Motor neuron (in vitro differentiated cells): ENCODE results near the gene FRRS1. TPM values are rescaled to one million over a fixed set of nuclear protein-coding genes. Genes with fewer than 3 reads are reported as not detected.
A peak's percentile ranks its signal among the peaks of the same experiment; 100 is the strongest.

ENCODE experiments used
- ATAC-seq, 8 experiments: fragments of 200-7000 bp; cut with Tn5 transposase; replicated peaks in 6 of 8; 2 replicates each; pipeline ENCODE4 v1.8.0; 2021; ENCODE audit warnings: mild to moderate bottlenecking in 8 of 8, moderate library complexity in 8 of 8
- H3K27ac ChIP-seq, 2 donors: fragments of 250-450 bp; sonication (Bioruptor Pico); 2 replicates each; pipeline ENCODE4 v1.9.0; 2021; ENCODE audit warnings: antibody characterized with exemption in 2 of 2, mild to moderate bottlenecking in 2 of 2, moderate library complexity in 1 of 2
- H3K4me1 ChIP-seq, 2 donors: fragments of 250-450 bp; sonication (Bioruptor Pico); replicated peaks in 1 of 2; 2 replicates each; pipeline ENCODE4 v1.6.1; 2021; ENCODE audit warnings: antibody characterized with exemption in 2 of 2, mild to moderate bottlenecking in 2 of 2, moderate library complexity in 1 of 2
- H3K4me3 ChIP-seq, 5 donors: fragments of 250-450 bp; sonication (Bioruptor Pico); 2 replicates each; pipeline ENCODE4 v1.9.0; 2021; ENCODE audit warnings: antibody characterized with exemption in 5 of 5, mild to moderate bottlenecking in 5 of 5, moderate library complexity in 4 of 5
- WGBS, 10 experiments: fragments of 450-650 bp; shearing (Covaris generic); methylation state at CpG; one replicate each; pipeline ENCODE4 v1.0.0; 2022; 5-methylcytosine and 5-hydroxymethylcytosine counted together
- in situ Hi-C, 9 experiments: fragments of 400-800 bp; cut with MboI; loops; one replicate each; pipeline ENCODE4 v1.15.0; 2021; ENCODE audit warnings: low sequenced_read_pairs in 9 of 9, low pct_unique_long_range_greater_than_20kb in 2 of 9; ENCODE audit not compliant: unreplicated experiment in 9 of 9
- total RNA-seq, 8 experiments: library from RNA; unstranded; fragments of 300-600 nt; gene quantifications; 2 replicates each; pipeline versions ENCODE4 v1.2.3 to v1.2.4, GENCODE V29; 2022

Gene FRRS1
- total RNA-seq, 8 experiments from 2014 or later = 2.8 to 36.7 (median 5.6) TPM

DNA sequence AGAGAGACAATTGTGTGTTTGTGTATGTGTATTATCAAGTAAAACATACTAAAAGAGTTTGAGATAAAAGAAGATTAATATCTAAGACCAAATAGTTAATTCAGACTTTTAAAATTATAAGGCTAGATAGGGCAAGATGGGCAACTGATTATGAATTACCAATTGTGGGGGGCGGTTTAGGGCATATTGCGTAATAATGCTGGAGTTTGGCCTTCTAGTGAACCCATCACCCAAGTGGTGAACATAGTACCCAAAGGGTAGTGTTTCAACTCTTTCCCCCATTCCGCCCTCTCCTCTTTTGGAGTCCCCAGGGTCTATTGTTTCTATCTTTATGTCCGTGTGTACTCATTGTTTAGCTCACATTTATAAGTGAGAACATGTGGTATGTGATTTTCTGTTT lies 55.4 kb downstream of the FRRS1 start:
- Histone ChIP-seq H3K27ac (no peak overlapping the region), H3K4me3 (no peak overlapping the region), H3K4me1 (peaks cover 3% of the 10 kb centered on the region in 2 donors)
- WGBS, 10 experiments = 50 to 100% (median 92%) methylated on average over 1 to 4 of the region's 4 CpGs; no CpG with 5 or more reads in 1 of the 10 experiments
- in situ Hi-C loops = loop anchor here in 5 of 9 experiments (25.0 kb wide), 2 partner anchors 524 to 924 kb away; no protein-coding TSS in a partner anchor
- no peak for ATAC-seq

DNA sequence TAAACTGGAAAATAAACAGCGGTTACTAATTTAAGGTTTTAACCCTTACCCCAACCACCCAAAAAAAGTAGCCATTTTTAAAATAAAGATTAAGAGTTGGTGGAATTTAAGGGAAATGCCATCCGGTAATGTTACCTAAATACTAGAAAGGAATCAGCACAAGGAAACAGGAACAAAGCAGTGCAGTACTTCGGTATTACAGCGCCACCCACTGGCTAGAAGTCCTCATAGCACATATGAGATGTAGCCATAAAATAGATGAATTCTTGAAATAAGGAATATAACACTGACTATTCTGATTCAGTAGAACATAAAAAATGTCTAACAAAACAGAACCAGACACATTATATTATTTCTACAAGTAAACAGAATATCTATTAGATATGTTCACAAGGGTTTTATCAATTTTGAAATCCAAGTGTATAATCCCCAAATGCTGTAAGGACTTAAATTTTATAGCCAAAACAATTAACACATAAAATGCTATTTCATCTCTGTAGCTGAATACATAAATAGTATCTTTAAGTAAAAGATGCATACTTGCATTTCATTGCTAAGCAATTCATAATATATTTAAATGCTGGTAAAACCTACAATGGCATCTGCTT lies 58.8 kb downstream of the FRRS1 start:
- no peak overlapping the region for H3K27ac ChIP-seq
- peak; percentile 52 to 87 (median 72) for ATAC-seq
- WGBS, 10 experiments = 8 to 60% (median 24%) methylated on average over 1 to 4 of the region's 4 CpGs
- in situ Hi-C loops = loop anchor here in 5 of 9 experiments (25.0 kb wide), 2 partner anchors 520 to 920 kb away; no protein-coding TSS in a partner anchor
- H3K4me3 ChIP-seq = no peak overlapping the region
- H3K4me1 ChIP-seq = peaks cover 3% of the 10 kb centered on the region in 2 donors

DNA sequence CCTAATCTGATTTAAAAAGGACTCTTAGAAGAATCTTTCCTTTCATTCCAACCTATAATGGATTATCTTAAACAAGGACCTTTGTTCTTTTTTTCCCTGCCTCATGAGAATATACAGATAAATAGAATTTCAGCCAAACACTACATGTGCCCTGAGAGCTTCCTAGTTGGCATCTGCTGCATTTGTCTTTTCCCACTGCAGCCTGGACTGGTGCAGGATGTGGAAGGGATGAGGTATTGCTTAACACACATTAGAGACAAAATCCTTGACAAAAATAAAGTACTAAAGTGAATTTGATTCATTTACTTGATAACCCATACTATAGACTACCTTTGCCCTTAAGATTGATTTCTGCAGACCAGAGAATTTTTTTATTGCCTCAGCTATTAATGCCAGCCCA lies 61.0 kb downstream of the FRRS1 start:
- in situ Hi-C loops = loop anchor here in 5 of 9 experiments (25.0 kb wide), 2 partner anchors 518 to 918 kb away; no protein-coding TSS in a partner anchor

DNA sequence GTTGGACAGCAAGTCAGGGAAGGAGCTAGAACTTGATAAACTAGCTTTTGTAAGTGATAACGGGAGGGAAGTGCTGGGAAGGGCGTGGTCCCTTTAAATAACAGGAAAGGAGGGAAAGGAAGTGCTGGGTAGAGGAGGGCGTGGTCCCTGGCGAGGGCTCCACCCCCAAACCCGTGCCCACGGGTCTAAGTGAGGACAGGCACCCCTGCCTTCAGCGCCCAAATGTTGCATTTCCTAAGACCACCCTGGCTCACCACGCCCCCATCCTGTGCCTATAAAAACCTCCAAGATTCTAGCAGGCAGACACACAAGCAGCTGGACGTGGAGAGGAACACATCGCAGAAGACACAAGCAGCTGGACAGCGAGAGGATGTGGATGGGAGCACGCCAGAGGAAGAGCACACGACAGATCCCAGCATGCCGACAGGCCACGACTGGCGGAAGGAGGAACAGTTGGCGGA lies 62.0 kb downstream of the FRRS1 start:
- whole genome bisulfite sequencing, 10 experiments = 60 to 98% (median 83%) methylated on average over 2 to 14 of the region's 17 CpGs; no CpG with 5 or more reads in 2 of the 10 experiments
- no peak for ATAC-seq
- in situ Hi-C loops = loop anchor here in 5 of 9 experiments (25.0 kb wide), 2 partner anchors 517 to 917 kb away; no protein-coding TSS in a partner anchor

More for the DNA sequence above, 61.0 kb downstream of the FRRS1 start:
- Histone ChIP-seq H3K27ac (no peak overlapping the region), H3K4me3 (no peak overlapping the region), H3K4me1 (peaks cover 3% of the 10 kb centered on the region in 2 donors)
- no peak for ATAC-seq

DNA sequence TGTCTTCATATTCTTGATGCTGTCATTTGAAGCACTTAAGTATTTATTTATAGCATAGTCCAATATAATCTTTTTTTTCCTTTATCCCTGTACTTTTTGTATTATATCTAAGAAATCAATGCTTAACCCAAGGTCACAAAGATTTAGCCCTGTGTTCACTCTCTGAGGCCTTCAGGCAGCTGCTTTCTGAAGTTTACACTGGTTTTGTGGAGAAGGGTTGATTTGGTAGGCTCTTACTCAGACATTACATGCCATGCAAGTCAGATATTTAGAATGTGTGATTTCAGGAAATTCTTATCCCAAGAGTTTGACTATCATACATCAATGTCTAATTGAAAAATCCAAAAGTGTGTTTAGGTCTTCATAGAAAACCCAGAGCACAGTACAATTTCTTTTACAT lies 64.2 kb downstream of the FRRS1 start:
- in situ Hi-C loops = loop anchor here in 5 of 9 experiments (25.0 kb wide), 2 partner anchors 515 to 915 kb away; no protein-coding TSS in a partner anchor
- Histone ChIP-seq H3K27ac (no peak overlapping the region), H3K4me1 (peaks cover 0 to under 1% of the 10 kb centered on the region in 2 donors), H3K4me3 (no peak overlapping the region)
- ATAC-seq = no peak

More for the DNA sequence above, 62.0 kb downstream of the FRRS1 start:
- Histone ChIP-seq H3K27ac (no peak overlapping the region), H3K4me1 (peaks cover 3% of the 10 kb centered on the region in 2 donors), H3K4me3 (no peak overlapping the region)

DNA sequence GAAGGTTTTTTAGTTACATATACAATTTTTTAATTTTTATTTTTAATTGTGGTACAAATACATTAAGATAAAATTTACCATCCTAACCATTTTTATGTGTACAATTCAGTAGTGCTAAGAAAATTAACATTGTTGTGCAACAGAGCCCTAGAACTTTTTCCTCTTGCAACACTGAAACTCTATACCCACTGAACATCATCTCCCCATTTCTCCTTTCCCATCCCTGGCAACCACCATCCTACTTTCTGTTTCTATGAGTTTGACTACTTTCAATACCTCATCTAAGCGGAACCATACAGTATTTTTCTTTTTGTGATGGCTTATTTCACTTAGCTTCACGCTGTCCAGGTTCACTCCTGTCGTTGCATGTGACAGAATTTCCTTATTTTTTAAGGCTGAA lies 66.4 kb downstream of the FRRS1 start:
- WGBS, 10 experiments = 79 to 97% (median 92%) methylated on average over 2 to 3 of the region's 3 CpGs
- in situ Hi-C loops = loop anchor here in 5 of 9 experiments (25.0 kb wide), 2 partner anchors 513 to 913 kb away; no protein-coding TSS in a partner anchor
- ATAC-seq = peak in 1 of 8 experiments; percentile 32
- H3K4me1 ChIP-seq = no peaks in the 10 kb centered on the region
- no peak overlapping the region for H3K27ac ChIP-seq
- no peak overlapping the region for H3K4me3 ChIP-seq

DNA sequence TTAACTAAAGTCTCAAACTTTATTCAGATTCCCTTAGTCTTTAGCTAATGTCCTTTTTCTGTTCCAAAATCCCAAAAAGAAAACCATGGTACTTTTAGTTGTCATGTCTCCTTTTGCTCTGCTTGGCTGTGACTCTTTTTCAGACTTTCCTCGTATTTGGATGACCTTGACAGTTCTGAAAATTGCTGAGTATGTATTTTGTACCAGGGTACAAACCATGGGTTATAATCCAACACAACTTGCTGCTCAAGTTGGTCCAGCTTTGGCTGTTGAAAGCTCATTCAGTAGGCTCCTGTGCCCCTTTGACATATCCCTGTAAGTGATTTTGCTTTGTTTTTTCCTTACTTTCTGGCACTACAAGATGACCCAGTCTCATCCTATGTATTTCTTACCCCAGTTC lies 68.9 kb downstream of the FRRS1 start:
- ATAC-seq = no peak
- no peak overlapping the region for H3K4me3 ChIP-seq
- H3K4me1 ChIP-seq = no peaks in the 10 kb centered on the region
- H3K27ac ChIP-seq = no peak overlapping the region
- 17 to 100% (median 75%) methylated on average over 1 of the region's 1 CpG; no CpG with 5 or more reads in 1 of the 10 experiments for WGBS, 10 experiments
- in situ Hi-C loops = loop anchor here in 3 of 9 experiments (25.0 kb wide), 1 partner anchor 510 kb away; no protein-coding TSS in a partner anchor

DNA sequence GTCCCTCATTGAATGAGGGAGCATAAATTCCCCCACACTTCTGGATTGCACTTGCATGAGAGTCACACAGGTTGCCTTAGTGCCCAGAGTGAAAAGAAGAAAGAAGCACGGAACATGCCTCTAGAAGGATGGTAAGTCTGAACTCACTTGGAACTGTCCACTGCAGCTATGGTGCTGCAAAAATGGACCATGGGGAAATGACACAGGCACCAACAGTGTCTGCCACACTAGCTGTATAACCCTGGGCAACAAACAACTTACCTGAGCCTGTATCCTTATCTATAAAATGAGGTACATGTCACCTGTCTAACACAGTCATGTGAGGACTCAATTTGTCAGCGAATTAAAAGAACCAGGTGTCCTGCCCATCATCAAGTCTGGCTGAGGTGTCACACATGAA lies 69.8 kb downstream of the FRRS1 start:
- H3K4me3 ChIP-seq = no peak overlapping the region
- H3K27ac ChIP-seq = no peak overlapping the region
- in situ Hi-C loops = loop anchor here in 3 of 9 experiments (25.0 kb wide), 1 partner anchor 509 kb away; no protein-coding TSS in a partner anchor
- no peaks in the 10 kb centered on the region for H3K4me1 ChIP-seq
- WGBS, 10 experiments = 67 to 100% (median 94%) methylated on average over 1 to 2 of the region's 2 CpGs; no CpG with 5 or more reads in 2 of the 10 experiments
- ATAC-seq = peak in 1 of 8 experiments; percentile 37

DNA sequence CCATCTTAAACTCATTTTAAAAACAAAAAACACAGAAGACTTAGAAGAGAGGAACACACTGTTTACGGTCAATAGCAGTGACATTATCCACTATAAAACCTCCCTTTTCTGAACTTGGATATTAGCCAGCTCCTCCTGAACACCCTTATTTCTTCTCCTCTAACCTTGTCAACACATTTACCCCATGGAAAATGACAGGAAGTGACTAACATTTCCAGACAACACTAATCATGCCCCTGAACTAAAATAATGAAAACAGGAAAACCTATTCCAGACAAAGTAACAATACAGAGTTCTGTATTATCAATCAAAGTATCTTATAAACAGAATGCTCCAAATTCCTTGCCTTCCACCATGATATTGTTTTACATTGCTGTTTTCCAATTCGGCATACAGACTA lies 75.3 kb downstream of the FRRS1 start:
- no peak overlapping the region for H3K4me3 ChIP-seq
- no peaks in the 10 kb centered on the region for H3K4me1 ChIP-seq
- no peak for ATAC-seq
- in situ Hi-C loops = loop anchor here in 3 of 9 experiments (25.0 kb wide), 1 partner anchor 504 kb away; no protein-coding TSS in a partner anchor
- H3K27ac ChIP-seq = no peak overlapping the region
- 0 to 100% (median 93%) methylated on average over 1 to 2 of the region's 2 CpGs; no CpG with 5 or more reads in 1 of the 10 experiments for WGBS, 10 experiments

DNA sequence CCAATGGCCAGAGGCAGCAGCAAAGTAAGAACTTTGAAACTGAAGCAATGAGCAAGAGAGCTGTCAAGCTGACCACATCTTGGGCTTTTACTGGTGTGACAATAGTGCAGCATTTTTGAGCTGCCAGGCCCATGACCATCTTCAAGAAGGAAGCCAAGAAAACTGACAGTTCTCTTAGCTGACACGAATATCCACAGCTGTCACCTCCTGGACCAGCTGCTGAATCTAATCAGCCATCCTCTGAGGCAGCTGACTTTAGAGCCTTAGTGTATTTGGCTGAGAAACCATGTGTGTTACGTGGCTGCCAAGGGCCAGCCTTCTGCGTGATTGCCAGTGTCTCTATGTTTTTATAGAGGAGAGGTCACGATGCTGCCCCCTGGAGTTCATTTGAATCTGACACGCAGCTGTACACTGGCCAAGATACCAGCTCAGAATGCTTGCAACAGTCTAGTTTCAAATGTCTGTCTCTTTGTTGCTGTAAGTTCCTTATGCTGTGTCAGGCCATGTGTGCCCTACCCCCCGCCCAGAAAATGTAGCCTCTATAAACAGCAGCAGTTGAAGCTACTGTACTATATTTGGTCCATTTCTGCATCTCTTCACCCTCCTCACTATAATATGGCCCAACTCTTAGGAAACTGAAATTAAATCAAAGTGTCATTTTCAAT lies 80.8 kb downstream of the FRRS1 start:
- 0 to 79% (median 31%) methylated on average over 1 to 6 of the region's 6 CpGs; no CpG with 5 or more reads in 2 of the 10 experiments for WGBS, 10 experiments
- in situ Hi-C loops = loop anchor here in 3 of 9 experiments (25.0 kb wide), 1 partner anchor 498 kb away; no protein-coding TSS in a partner anchor

DNA sequence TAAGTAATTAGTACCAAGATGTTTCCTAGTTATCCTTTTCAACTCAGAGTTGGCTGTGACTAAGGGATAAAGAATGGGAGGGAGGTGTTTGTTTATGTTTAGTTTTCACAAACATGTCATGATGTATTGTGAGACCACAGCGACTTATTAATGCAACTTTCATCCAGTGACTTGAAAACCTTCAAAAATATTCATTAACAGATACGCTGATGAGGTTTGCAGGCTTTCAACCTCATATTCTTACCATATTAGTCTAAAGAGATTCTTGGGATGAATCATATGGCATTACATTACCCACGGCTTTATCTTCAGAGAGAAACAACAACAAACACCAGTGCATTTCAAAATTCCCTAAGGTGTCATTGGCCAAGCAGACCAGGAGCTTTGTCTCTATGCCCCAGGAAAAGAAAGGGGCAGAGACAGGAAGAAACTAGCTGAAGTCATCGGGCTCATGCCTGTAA lies 84.1 kb downstream of the FRRS1 start:
- no peak overlapping the region for H3K27ac ChIP-seq
- H3K4me3 ChIP-seq = no peak overlapping the region
- peaks cover 9 to 13% of the 10 kb centered on the region in 2 donors for H3K4me1 ChIP-seq
- WGBS, 10 experiments = 17 to 97% (median 86%) methylated on average over 1 to 4 of the region's 4 CpGs; no CpG with 5 or more reads in 1 of the 10 experiments
- ATAC-seq = peak in 2 of 8 experiments; percentile 12 to 32
- in situ Hi-C loops = loop anchor here in 3 of 9 experiments (25.0 kb wide), 1 partner anchor 495 kb away; no protein-coding TSS in a partner anchor

More for the DNA sequence above, 80.8 kb downstream of the FRRS1 start:
- peak; percentile 88 to 99 (median 96) for ATAC-seq
- H3K4me3 ChIP-seq = no peak overlapping the region
- H3K27ac ChIP-seq = no peak overlapping the region
- H3K4me1 ChIP-seq = peaks cover 2 to 5% of the 10 kb centered on the region in 2 donors

DNA sequence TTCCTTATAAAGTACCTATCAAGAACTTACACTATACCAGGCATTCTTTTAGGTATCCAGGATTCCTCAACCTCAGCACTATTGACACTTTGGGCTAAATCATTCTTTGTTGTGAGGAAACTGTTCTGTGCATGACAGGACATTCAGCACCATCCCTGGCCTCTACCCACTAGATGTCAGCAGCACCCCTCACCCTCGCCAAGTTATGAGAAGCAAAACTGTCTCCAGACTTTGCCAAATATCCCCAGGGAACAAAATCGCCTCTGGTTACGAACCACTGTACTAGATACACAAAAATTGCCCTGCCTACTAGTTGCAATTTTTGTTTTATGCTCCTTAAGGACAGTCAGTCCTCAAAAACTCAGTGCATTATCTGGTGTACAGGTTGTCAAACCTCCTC lies 84.9 kb downstream of the FRRS1 start:
- ATAC-seq = no peak
- H3K27ac ChIP-seq = no peak overlapping the region
- in situ Hi-C loops = loop anchor here in 3 of 9 experiments (25.0 kb wide), 1 partner anchor 494 kb away; no protein-coding TSS in a partner anchor
- 72 to 100% (median 93%) methylated on average over 1 to 3 of the region's 3 CpGs; no CpG with 5 or more reads in 2 of the 10 experiments for WGBS, 10 experiments
- no peak overlapping the region for H3K4me3 ChIP-seq
- H3K4me1 ChIP-seq = peaks cover 13 to 15% of the 10 kb centered on the region in 2 donors
